Measurements from ENCODE around the gene CACNA1B. TPM values are rescaled to one million over a fixed set of nuclear protein-coding genes. Genes with fewer than 3 reads are reported as not detected.

Gene CACNA1B
- total and polyA plus RNA-seq, 9 of the 15 experiments (the other 6 are each of a cell fraction or from before 2014, with no cell fraction given) = 0.01 to 0.04 TPM; not detected in 7

- TF ChIP-seq ZFP91 (CRISPR knock-in tag; IDR thresholded peaks at IDR 0.05) = no peak
- TF ChIP-seq RHOXF2B (CRISPR knock-in tag; conservative IDR thresholded peaks at IDR 0.05) = no peak
Measured at GRCh38 chr9:137917116-137917515, 39.5 kb downstream of the CACNA1B start (continued).

GRCh38 chr9:137917795-137918194 lies 40.2 kb downstream of the CACNA1B start:
- no peaks in the 10 kb centered on the region for H3K36me3 ChIP-seq (ENCODE audit: control insufficient read depth, insufficient read depth, low read length)
- H3K4me1 ChIP-seq (replicated peaks in 1 of 2; ENCODE audit: control insufficient read depth in 2 of 2, insufficient read depth in 2 of 2, low read length in 2 of 2) = no peaks in the 10 kb centered on the region
- H3K79me2 ChIP-seq (ENCODE audit: control insufficient read depth, insufficient read depth, low read length) = no peaks in the 10 kb centered on the region
- H3K27ac ChIP-seq (ENCODE audit: extremely low read depth, low read depth, low read length) = no peak overlapping the region
- in situ Hi-C loops (cut with MboI) (no loop called here), intact Hi-C loops (cut with micrococcal nuclease) (no loop called here)
- ATAC-seq = no peak
- no peaks in the 10 kb centered on the region for H3K9me1 ChIP-seq (ENCODE audit: control insufficient read depth, insufficient read depth, low read length)
- no peaks in the 10 kb centered on the region for H4K20me1 ChIP-seq (replicated peaks; ENCODE audit: control insufficient read depth, insufficient read depth, low read length)
- BruUV-seq (replicated peaks) = no TSS peak
- no peaks in the 10 kb centered on the region for H3K9me3 ChIP-seq (replicated peaks; ENCODE audit: control insufficient read depth, insufficient read depth, low read depth, low read length)
- H3K9ac ChIP-seq (ENCODE audit: insufficient read depth in 1 of 2, low read depth in 2 of 2, low read length in 2 of 2) = no peak overlapping the region
- H3K4me2 ChIP-seq (ENCODE audit: insufficient read depth, low read length) = no peak overlapping the region
- WGBS (ENCODE audit: insufficient coverage, low coverage, missing lambda C conversion rate) = 2% methylated on average over 13 of the region's 13 CpGs
- H3K4me3 ChIP-seq = no peak overlapping the region
- no peak for DNase-seq (ENCODE audit: extremely low read depth in 1 of 4, low spot score in 3 of 4)
- no peak for FAIRE-seq
- H3K27me3 ChIP-seq (ENCODE audit: control insufficient read depth in 2 of 2, insufficient read depth in 2 of 2, low read length in 2 of 2) = peaks cover 10 to 65% of the 10 kb centered on the region in 2 experiments; a peak in 4 of 5 replicates
- no peak overlapping the region for H2AFZ ChIP-seq (ENCODE audit: low read depth, low read length)
- POLR2A ChIA-PET = no interaction called here
- CTCF ChIA-PET (ENCODE audit: low intra/inter-chr PET ratio) = no interaction called here
- TF ChIP-seq ZNF121 (CRISPR knock-in tag; conservative IDR thresholded peaks at IDR 0.05) = no peak
